HEK293 (cell line): ENCODE results near the gene HELQ.

ENCODE experiments used
- CTCF ChIA-PET: fragments of 350-600 bp; formaldehyde crosslinking; extraction: SDS; loops from one replicate; lab custom pipeline; 2021; ENCODE audit warnings: antibody characterized with exemption; lab: Yijun Ruan, JAX
- POLR2A ChIA-PET: fragments of 300-600 bp; formaldehyde crosslinking; extraction: SDS; loops from one replicate; lab custom pipeline; 2020; ENCODE audit warnings: antibody characterized with exemption, inconsistent platforms; lab: Yijun Ruan, JAX
- H3K27ac ChIP-seq: fragments of 200-500 bp; sonication (Bioruptor generic); 2 replicates; pipeline ENCODE4 v1.5.1; 2014; ENCODE audit warnings: low read depth, low read length, control low read depth, inconsistent platforms; ENCODE audit errors: extremely low read depth
- H3K36me3 ChIP-seq, 2 experiments: fragments of 200-500 bp in 1 of 2; sonication (Bioruptor generic) in 1 of 2; 1 replicate in 1 of 2; 2 replicates in 1 of 2; pipeline ENCODE4 v1.5.1; 2014 to 2017; ENCODE audit warnings: inconsistent platforms in 2 of 2, low read length in 2 of 2; ENCODE audit not compliant: control insufficient read depth in 2 of 2, insufficient read depth in 1 of 2
- H3K4me1 ChIP-seq: fragments of 200-500 bp; sonication (Bioruptor generic); 2 replicates; pipeline ENCODE4 v1.5.1; 2014; ENCODE audit warnings: mild to moderate bottlenecking, low read length, inconsistent platforms; ENCODE audit not compliant: control insufficient read depth, insufficient read depth
- H3K4me3 ChIP-seq: 2 replicates; pipeline ENCODE4 v1.5.1; 2011; ENCODE audit warnings: low read depth, mild to moderate bottlenecking, control low read depth, low read length, moderate library complexity
- H3K9me3 ChIP-seq: fragments of 200-500 bp; sonication (Bioruptor generic); 2 replicates; pipeline ENCODE4 v1.5.1; 2014; ENCODE audit warnings: low read depth, low read length, inconsistent platforms; ENCODE audit not compliant: control insufficient read depth, insufficient read depth
- BCL11A ChIP-seq: fragments of 450-650 bp; formaldehyde crosslinking; IDR thresholded peaks from 2 replicates; pipeline ENCODE4 v1.5.1; 2016; ENCODE audit warnings: low read depth, missing biosample characterization, missing genetic modification characterization
- ELK4 ChIP-seq: IDR thresholded peaks from 2 replicates; pipeline ENCODE4 v1.6.1; 2011; ENCODE audit warnings: mild to moderate bottlenecking, low read depth, low read length, borderline replicate concordance
- FEZF1 ChIP-seq: fragments of 450-650 bp; formaldehyde crosslinking; IDR thresholded peaks from 2 replicates; pipeline ENCODE4 v1.5.1; 2016; ENCODE audit warnings: missing biosample characterization, missing genetic modification characterization
- GLI4 ChIP-seq: fragments of 450-650 bp; formaldehyde crosslinking; IDR thresholded peaks from 2 replicates; pipeline ENCODE4 v1.5.1; 2016; ENCODE audit warnings: missing biosample characterization, missing genetic modification characterization
- HOXD13 ChIP-seq: sonication (generic); formaldehyde crosslinking; IDR thresholded peaks from 2 replicates; pipeline ENCODE4 v1.8.0; 2022; ENCODE audit warnings: missing genetic modification reagents, borderline replicate concordance
- MYNN ChIP-seq: fragments of 450-650 bp; formaldehyde crosslinking; IDR thresholded peaks from 2 replicates; pipeline ENCODE4 v1.5.1; 2016; ENCODE audit warnings: missing biosample characterization, missing genetic modification characterization, borderline replicate concordance
- SCRT2 ChIP-seq: fragments of 450-650 bp; formaldehyde crosslinking; IDR thresholded peaks from 2 replicates; pipeline ENCODE4 v1.5.1; 2016; ENCODE audit warnings: missing biosample characterization, missing genetic modification characterization
- WT1 ChIP-seq: fragments of 450-650 bp; formaldehyde crosslinking; IDR thresholded peaks from 2 replicates; pipeline ENCODE4 v1.5.1; 2016; ENCODE audit warnings: missing biosample characterization, missing genetic modification characterization
- YY1 ChIP-seq: fragments of 450-650 bp; formaldehyde crosslinking; IDR thresholded peaks from 2 replicates; pipeline ENCODE4 v1.5.1; 2018; ENCODE audit warnings: missing biosample characterization, missing genetic modification characterization
- YY2 ChIP-seq: fragments of 450-650 bp; formaldehyde crosslinking; IDR thresholded peaks from 2 replicates; pipeline ENCODE4 v1.5.1; 2016; ENCODE audit warnings: missing biosample characterization, missing genetic modification characterization
- ZFP41 ChIP-seq: fragments of 450-650 bp; formaldehyde crosslinking; IDR thresholded peaks from 2 replicates; pipeline ENCODE4 v1.5.1; 2016; ENCODE audit warnings: missing biosample characterization, missing genetic modification characterization, borderline replicate concordance
- ZNF155 ChIP-seq: fragments of 450-650 bp; formaldehyde crosslinking; IDR thresholded peaks from 2 replicates; pipeline ENCODE4 v1.5.1; 2016; ENCODE audit warnings: missing biosample characterization, missing genetic modification characterization
- ZNF175 ChIP-seq: fragments of 450-650 bp; formaldehyde crosslinking; IDR thresholded peaks from 2 replicates; pipeline ENCODE4 v1.5.1; 2016; ENCODE audit warnings: missing biosample characterization, missing genetic modification characterization
- ZNF184 ChIP-seq: fragments of 450-650 bp; IDR thresholded peaks from 2 replicates; pipeline ENCODE4 v1.5.1; 2018; ENCODE audit warnings: missing biosample characterization, mild to moderate bottlenecking, missing genetic modification characterization
- ZNF214 ChIP-seq: fragments of 450-650 bp; formaldehyde crosslinking; IDR thresholded peaks from 2 replicates; pipeline ENCODE4 v1.5.1; 2017; ENCODE audit warnings: missing biosample characterization, mild to moderate bottlenecking, missing genetic modification characterization, borderline replicate concordance
- ZNF37A ChIP-seq: fragments of 450-650 bp; IDR thresholded peaks from 2 replicates; pipeline ENCODE4 v1.5.1; 2018; ENCODE audit warnings: missing biosample characterization, missing genetic modification characterization
- ZNF473 ChIP-seq: fragments of 450-650 bp; formaldehyde crosslinking; IDR thresholded peaks from 2 replicates; pipeline ENCODE4 v1.5.1; 2017; ENCODE audit warnings: missing biosample characterization, missing genetic modification characterization
- ZNF501 ChIP-seq: fragments of 450-650 bp; formaldehyde crosslinking; IDR thresholded peaks from 2 replicates; pipeline ENCODE4 v1.5.1; 2016; ENCODE audit warnings: missing biosample characterization, missing genetic modification characterization
- ZNF529 ChIP-seq: fragments of 450-650 bp; formaldehyde crosslinking; IDR thresholded peaks from 2 replicates; pipeline ENCODE4 v1.5.1; 2017; ENCODE audit warnings: missing genetic modification characterization, missing biosample characterization; ENCODE audit not compliant: insufficient replicate concordance
- ZNF555 ChIP-seq: fragments of 450-650 bp; formaldehyde crosslinking; conservative IDR thresholded peaks from 2 replicates; pipeline ENCODE4 v1.5.1; 2017; ENCODE audit warnings: missing biosample characterization, mild to moderate bottlenecking, missing genetic modification characterization, inconsistent platforms
- ZNF571 ChIP-seq: fragments of 450-650 bp; formaldehyde crosslinking; IDR thresholded peaks from 2 replicates; pipeline ENCODE4 v1.5.0; 2017; ENCODE audit warnings: missing biosample characterization, missing genetic modification characterization
- ZNF600 ChIP-seq: fragments of 450-650 bp; formaldehyde crosslinking; IDR thresholded peaks from 2 replicates; pipeline ENCODE4 v1.5.1; 2016; ENCODE audit warnings: missing biosample characterization, missing genetic modification characterization
- ZNF621 ChIP-seq: fragments of 450-650 bp; formaldehyde crosslinking; IDR thresholded peaks from 2 replicates; pipeline ENCODE4 v1.5.1; 2017; ENCODE audit warnings: missing biosample characterization, missing genetic modification characterization
- ZNF701 ChIP-seq: fragments of 450-650 bp; formaldehyde crosslinking; IDR thresholded peaks from 2 replicates; pipeline ENCODE4 v1.5.1; 2016; ENCODE audit warnings: missing biosample characterization, missing genetic modification characterization
- ZNF747 ChIP-seq: fragments of 450-650 bp; formaldehyde crosslinking; IDR thresholded peaks from 2 replicates; pipeline ENCODE4 v1.5.1; 2016; ENCODE audit warnings: missing biosample characterization, missing genetic modification characterization
- ZNF785 ChIP-seq: fragments of 450-650 bp; formaldehyde crosslinking; IDR thresholded peaks from 2 replicates; pipeline ENCODE4 v1.5.1; 2016; ENCODE audit warnings: missing biosample characterization, missing genetic modification characterization
- ZXDB ChIP-seq: fragments of 450-650 bp; formaldehyde crosslinking; IDR thresholded peaks from 2 replicates; pipeline ENCODE4 v1.5.1; 2016; ENCODE audit warnings: missing biosample characterization, missing genetic modification characterization
- TF ChIP-seq, protein P1 (sequence below): sonication (generic); formaldehyde crosslinking; IDR thresholded peaks from 2 replicates; pipeline ENCODE4 v1.8.1; 2022; ENCODE audit warnings: mild to moderate bottlenecking, moderate library complexity, missing genetic modification reagents
- TF ChIP-seq, protein P2 (sequence below): fragments of 450-650 bp; formaldehyde crosslinking; IDR thresholded peaks from 2 replicates; pipeline ENCODE4 v1.5.1; 2016; ENCODE audit warnings: missing biosample characterization, missing genetic modification characterization
- TF ChIP-seq, protein P3 (sequence below): fragments of 450-650 bp; formaldehyde crosslinking; IDR thresholded peaks from 2 replicates; pipeline ENCODE4 v1.5.1; 2017; ENCODE audit warnings: missing biosample characterization, missing genetic modification characterization

HELQ gene

DNA sequence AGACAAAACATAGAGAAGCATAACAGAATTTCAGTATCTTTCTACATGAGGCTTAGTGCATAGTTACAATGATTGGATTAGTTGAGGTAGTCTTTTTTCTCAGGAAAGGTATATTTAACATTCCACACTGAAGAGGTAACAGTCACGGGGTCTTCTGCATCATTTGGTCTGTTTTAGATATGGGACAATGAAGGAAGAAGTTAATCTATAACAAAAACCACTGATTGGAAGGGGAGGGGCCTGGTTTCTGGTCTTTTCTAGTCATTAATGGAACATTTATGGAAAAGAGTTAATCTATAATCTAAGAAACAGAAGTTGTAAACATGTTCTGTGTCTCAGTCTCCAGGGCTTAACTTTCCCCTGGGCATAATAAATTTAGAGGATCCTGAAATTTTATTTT lies 83.7 kb downstream of the HELQ start (continued):
- TF ChIP-seq YY2 (tag by site-specific recombination) (no peak), ZNF155 (tag by site-specific recombination) (no peak)
- TF ChIP-seq, protein P1, sequence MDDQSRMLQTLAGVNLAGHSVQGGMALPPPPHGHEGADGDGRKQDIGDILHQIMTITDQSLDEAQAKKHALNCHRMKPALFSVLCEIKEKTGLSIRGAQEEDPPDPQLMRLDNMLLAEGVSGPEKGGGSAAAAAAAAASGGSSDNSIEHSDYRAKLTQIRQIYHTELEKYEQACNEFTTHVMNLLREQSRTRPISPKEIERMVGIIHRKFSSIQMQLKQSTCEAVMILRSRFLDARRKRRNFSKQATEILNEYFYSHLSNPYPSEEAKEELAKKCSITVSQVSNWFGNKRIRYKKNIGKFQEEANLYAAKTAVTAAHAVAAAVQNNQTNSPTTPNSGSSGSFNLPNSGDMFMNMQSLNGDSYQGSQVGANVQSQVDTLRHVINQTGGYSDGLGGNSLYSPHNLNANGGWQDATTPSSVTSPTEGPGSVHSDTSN (CRISPR knock-in tag): no peak
- TF ChIP-seq, all 188 proteins: peak for 0

- no peaks in the 10 kb centered on the region for H3K4me1 ChIP-seq
- no peak overlapping the region for H3K4me3 ChIP-seq
- TF ChIP-seq, protein P2, sequence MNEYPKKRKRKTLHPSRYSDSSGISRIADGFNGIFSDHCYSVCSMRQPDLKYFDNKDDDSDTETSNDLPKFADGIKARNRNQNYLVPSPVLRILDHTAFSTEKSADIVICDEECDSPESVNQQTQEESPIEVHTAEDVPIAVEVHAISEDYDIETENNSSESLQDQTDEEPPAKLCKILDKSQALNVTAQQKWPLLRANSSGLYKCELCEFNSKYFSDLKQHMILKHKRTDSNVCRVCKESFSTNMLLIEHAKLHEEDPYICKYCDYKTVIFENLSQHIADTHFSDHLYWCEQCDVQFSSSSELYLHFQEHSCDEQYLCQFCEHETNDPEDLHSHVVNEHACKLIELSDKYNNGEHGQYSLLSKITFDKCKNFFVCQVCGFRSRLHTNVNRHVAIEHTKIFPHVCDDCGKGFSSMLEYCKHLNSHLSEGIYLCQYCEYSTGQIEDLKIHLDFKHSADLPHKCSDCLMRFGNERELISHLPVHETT (tag by site-specific recombination): no peak
- TF ChIP-seq ZNF747 (tag by site-specific recombination) (no peak), ZXDB (no peak), SCRT2 (no peak), ZNF600 (no peak), ZNF785 (tag by site-specific recombination) (no peak), FEZF1 (no peak), ZNF621 (no peak), HOXD13 (CRISPR knock-in tag) (no peak), ELK4 (no peak), ZNF571 (no peak), ZNF555 (tag by site-specific recombination) (no peak), GLI4 (tag by site-specific recombination) (no peak), ZNF701 (no peak), BCL11A (tag by site-specific recombination) (no peak), ZNF37A (tag by site-specific recombination) (no peak), ZFP41 (tag by site-specific recombination) (no peak), ZNF501 (tag by site-specific recombination) (no peak)
- TF ChIP-seq, protein P3, sequence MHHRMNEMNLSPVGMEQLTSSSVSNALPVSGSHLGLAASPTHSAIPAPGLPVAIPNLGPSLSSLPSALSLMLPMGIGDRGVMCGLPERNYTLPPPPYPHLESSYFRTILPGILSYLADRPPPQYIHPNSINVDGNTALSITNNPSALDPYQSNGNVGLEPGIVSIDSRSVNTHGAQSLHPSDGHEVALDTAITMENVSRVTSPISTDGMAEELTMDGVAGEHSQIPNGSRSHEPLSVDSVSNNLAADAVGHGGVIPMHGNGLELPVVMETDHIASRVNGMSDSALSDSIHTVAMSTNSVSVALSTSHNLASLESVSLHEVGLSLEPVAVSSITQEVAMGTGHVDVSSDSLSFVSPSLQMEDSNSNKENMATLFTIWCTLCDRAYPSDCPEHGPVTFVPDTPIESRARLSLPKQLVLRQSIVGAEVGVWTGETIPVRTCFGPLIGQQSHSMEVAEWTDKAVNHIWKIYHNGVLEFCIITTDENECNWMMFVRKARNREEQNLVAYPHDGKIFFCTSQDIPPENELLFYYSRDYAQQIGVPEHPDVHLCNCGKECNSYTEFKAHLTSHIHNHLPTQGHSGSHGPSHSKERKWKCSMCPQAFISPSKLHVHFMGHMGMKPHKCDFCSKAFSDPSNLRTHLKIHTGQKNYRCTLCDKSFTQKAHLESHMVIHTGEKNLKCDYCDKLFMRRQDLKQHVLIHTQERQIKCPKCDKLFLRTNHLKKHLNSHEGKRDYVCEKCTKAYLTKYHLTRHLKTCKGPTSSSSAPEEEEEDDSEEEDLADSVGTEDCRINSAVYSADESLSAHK (tag by site-specific recombination): no peak
- no peak overlapping the region for H3K27ac ChIP-seq
- H3K36me3 ChIP-seq: no peaks in the 10 kb centered on the region
- POLR2A ChIA-PET: no interaction called here
- H3K9me3 ChIP-seq: no peaks in the 10 kb centered on the region
- CTCF ChIA-PET: no interaction called here
These were observed 84.4 kb downstream of the HELQ start for GRCh38 chr4:83371235-83371634.

GRCh38 chr4:83370640-83370906 lies 85.0 kb downstream of the HELQ start:
- Histone ChIP-seq H3K4me3 (no peak overlapping the region), H3K4me1 (no peaks in the 10 kb centered on the region), H3K36me3 (no peaks in the 10 kb centered on the region), H3K9me3 (no peaks in the 10 kb centered on the region), H3K27ac (no peak overlapping the region)
- POLR2A ChIA-PET: no interaction called here
- TF ChIP-seq WT1: no peak
- TF ChIP-seq MYNN: no peak
- TF ChIP-seq ZNF175 (tag by site-specific recombination): no peak
- TF ChIP-seq YY1 (tag by site-specific recombination): no peak
- TF ChIP-seq ZNF473 (tag by site-specific recombination): no peak
- no peak for TF ChIP-seq ZNF529 (tag by site-specific recombination)
- no peak for TF ChIP-seq ZNF214
- no peak for TF ChIP-seq ZNF184 (tag by site-specific recombination)
- no peak for TF ChIP-seq ZNF555 (tag by site-specific recombination)
- CTCF ChIA-PET: no interaction called here
